HEK293T (cell line): ENCODE measurements around the gene IRAK3.
"Not testable (repeated sequence)": the region's sequence is repeated elsewhere in the genome, so short reads cannot be mapped to it uniquely, and the experiment has no call there.

Source experiments
- BHLHE40 ChIP-seq: fragments of 450-650 bp; IDR thresholded peaks from 2 replicates; pipeline ENCODE4 v1.6.1; 2016; ENCODE audit warnings: mild to moderate bottlenecking, moderate library complexity, borderline replicate concordance
- FOXM1 ChIP-seq: fragments of 450-650 bp; IDR thresholded peaks from 2 replicates; pipeline ENCODE4 v1.6.1; 2017; ENCODE audit warnings: mild to moderate bottlenecking, borderline replicate concordance
- SP1 ChIP-seq: fragments of 450-650 bp; IDR thresholded peaks from 2 replicates; pipeline ENCODE4 v1.6.1; 2017

- not testable (repeated sequence) for TF ChIP-seq SP1, FOXM1, BHLHE40
These were observed 14.4 kb upstream of the IRAK3 start for GRCh38 chr12:66174391-66175325.
